Liver (tissue), 9 donors: Measurements from ENCODE around the gene CTNNA1. TPM values are rescaled to one million over a fixed set of nuclear protein-coding genes. Genes with fewer than 3 reads are reported as not detected.

Experiments
- DNase-seq: peaks from one replicate; pipeline ENCODE4 v3.0.0-alpha.2; 2017; ENCODE audit warnings: low spot score
- H3K27ac ChIP-seq, 2 donors: one replicate each; pipeline ENCODE4 v1.7.0; 2013; ENCODE audit warnings: inconsistent platforms in 2 of 2, low read length in 2 of 2, control low read depth in 1 of 2, low read depth in 1 of 2, mild to moderate bottlenecking in 1 of 2
- H3K27me3 ChIP-seq, 4 donors: one replicate each; pipeline versions ENCODE4 v1.6.1 to v1.7.0; 2013; ENCODE audit warnings: low read length in 3 of 4, inconsistent platforms in 1 of 4, mild to moderate bottlenecking in 1 of 4, moderate library complexity in 1 of 4; ENCODE audit not compliant: control insufficient read depth in 4 of 4, insufficient read depth in 4 of 4
- H3K36me3 ChIP-seq, 4 donors: one replicate each; pipeline versions ENCODE4 v1.6.1 to v1.7.0; 2013; ENCODE audit warnings: low read length in 3 of 4, mild to moderate bottlenecking in 3 of 4, low read depth in 1 of 4, moderate library complexity in 1 of 4; ENCODE audit not compliant: control insufficient read depth in 4 of 4, insufficient read depth in 3 of 4
- H3K4me1 ChIP-seq, 4 donors: one replicate each; pipeline versions ENCODE4 v1.6.1 to v1.7.0; 2013; ENCODE audit warnings: low read length in 3 of 4, mild to moderate bottlenecking in 3 of 4, moderate library complexity in 1 of 4; ENCODE audit not compliant: control insufficient read depth in 4 of 4, insufficient read depth in 4 of 4
- H3K4me3 ChIP-seq, 3 donors: one replicate each; pipeline versions ENCODE4 v1.6.1 to v1.7.0; 2013; ENCODE audit warnings: low read length in 3 of 3, control low read depth in 1 of 3, low read depth in 1 of 3, mild to moderate bottlenecking in 1 of 3
- H3K9ac ChIP-seq, 2 donors: one replicate each; pipeline ENCODE4 v1.7.0; 2013; ENCODE audit warnings: low read length in 2 of 2, mild to moderate bottlenecking in 2 of 2, moderate library complexity in 2 of 2, control low read depth in 1 of 2, low read depth in 1 of 2
- H3K9me3 ChIP-seq, 4 donors: one replicate each; pipeline versions ENCODE4 v1.6.1 to v1.7.0; 2013; ENCODE audit warnings: low read length in 3 of 4; ENCODE audit not compliant: control insufficient read depth in 4 of 4
- EGR1 ChIP-seq, 2 donors: IDR thresholded peaks; 2 replicates each; pipeline ENCODE4 v1.6.1; 2016 to 2018; ENCODE audit warnings: antibody characterized with exemption in 2 of 2, low read depth in 2 of 2
- FOXA1 ChIP-seq: IDR thresholded peaks from 2 replicates; pipeline ENCODE4 v1.6.1; 2016; ENCODE audit warnings: antibody characterized with exemption
- FOXA2 ChIP-seq: IDR thresholded peaks from 2 replicates; pipeline ENCODE4 v1.6.1; 2016; ENCODE audit warnings: antibody characterized with exemption
- GABPA ChIP-seq, 2 donors: IDR thresholded peaks in 1 of 2; conservative IDR thresholded peaks in 1 of 2; 2 replicates each; pipeline ENCODE4 v1.6.1; 2016; ENCODE audit warnings: antibody characterized with exemption in 2 of 2, mild to moderate bottlenecking in 1 of 2, moderate library complexity in 1 of 2
- HNF4G ChIP-seq: IDR thresholded peaks from 2 replicates; pipeline ENCODE4 v1.6.1; 2016; ENCODE audit warnings: antibody characterized with exemption
- JUND ChIP-seq, 2 donors: IDR thresholded peaks; 2 replicates each; pipeline ENCODE4 v1.6.1; 2016; ENCODE audit warnings: antibody characterized with exemption in 2 of 2
- NR2F2 ChIP-seq: IDR thresholded peaks from 2 replicates; pipeline ENCODE4 v1.6.1; 2016; ENCODE audit warnings: antibody characterized with exemption
- RAD21 ChIP-seq, 2 donors: IDR thresholded peaks; 2 replicates each; pipeline ENCODE4 v1.6.1; 2016; ENCODE audit warnings: antibody characterized with exemption in 2 of 2, mild to moderate bottlenecking in 2 of 2
- SP1 ChIP-seq: IDR thresholded peaks from 2 replicates; pipeline ENCODE4 v1.6.1; 2018; ENCODE audit warnings: antibody characterized with exemption, mild to moderate bottlenecking
- TAF1 ChIP-seq: conservative IDR thresholded peaks from 2 replicates; pipeline ENCODE4 v1.6.1; 2016; ENCODE audit warnings: antibody characterized with exemption, mild to moderate bottlenecking
- YY1 ChIP-seq: IDR thresholded peaks from 2 replicates; pipeline ENCODE4 v1.6.1; 2016; ENCODE audit warnings: antibody characterized with exemption, mild to moderate bottlenecking
- WGBS: extraction: QIAGEN DNeasy Blood & Tissue Kit; methylation state at CpG from one replicate; pipeline ENCODE4 v1.1.7; 2013; 5-methylcytosine and 5-hydroxymethylcytosine counted together
- polyA plus RNA-seq, 2 donors: library from polyadenylated mRNA; stranded (reverse) in 1 of 2; unstranded in 1 of 2; fragments of 200-250 nt in 1 of 2; fragments of >200 nt in 1 of 2; fragmentation: Nextera tagmentation in 1 of 2; extraction: Ambion mirVana in 1 of 2; gene quantifications; one replicate each; pipeline versions ENCODE4 v1.2.1 to v1.2.3, GENCODE V29; 2013 to 2015
- total RNA-seq, 2 donors: library from RNA; depleted of rRNA; stranded (reverse); fragments of >200 nt; gene quantifications; one replicate each; pipeline ENCODE4 v1.2.3, GENCODE V29; 2014
- TF ChIP-seq, protein P1 (sequence below): IDR thresholded peaks from 2 replicates; pipeline ENCODE4 v1.6.1; 2016; ENCODE audit warnings: antibody characterized with exemption
- TF ChIP-seq, protein P2 (sequence below): IDR thresholded peaks from 2 replicates; pipeline ENCODE4 v1.6.1; 2016; ENCODE audit warnings: antibody characterized with exemption, mild to moderate bottlenecking
- donor health status: healthy.
- donor health status: healthy.
- donor health status: healthy.
- donor health status: healthy.
- donor health status: healthy.

Gene CTNNA1
- total and polyA plus RNA-seq, 4 donors: 39.9 to 150 (median 103) TPM

DNA sequence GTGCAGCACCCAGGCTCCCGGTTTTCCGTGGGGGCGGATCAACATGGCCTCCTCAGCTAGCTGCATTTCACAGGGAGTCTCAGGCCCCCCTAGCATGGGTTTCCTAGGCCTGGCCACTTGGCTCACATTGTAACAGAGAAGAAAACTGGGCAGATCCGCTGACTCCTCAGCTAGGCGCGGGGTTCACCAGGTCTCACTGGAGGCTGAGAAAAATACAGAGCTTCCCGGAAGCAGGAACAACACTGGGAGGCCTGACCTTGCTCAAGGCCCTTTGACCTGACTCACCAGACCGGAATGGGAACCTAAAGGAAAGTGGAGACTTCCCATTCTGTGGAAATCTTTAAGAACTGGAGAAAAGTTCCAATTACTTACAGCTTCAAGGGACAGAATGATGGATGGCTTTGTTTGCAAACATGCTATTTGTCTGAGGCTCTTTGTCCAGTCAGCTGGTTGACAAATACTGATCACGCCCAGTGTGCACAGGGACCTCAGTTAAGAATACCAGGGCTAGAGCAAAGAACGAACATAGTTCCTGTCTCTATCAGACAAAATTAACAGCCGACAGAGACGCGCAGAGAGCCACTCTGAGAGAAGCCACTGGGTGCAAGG is 210.6 kb downstream of the CTNNA1 start:
- 84% methylated on average over 13 of the region's 13 CpGs for whole genome bisulfite sequencing
- no peak overlapping the region for H3K9ac ChIP-seq
- DNase-seq: no peak
- H3K27ac ChIP-seq: no peak overlapping the region
- TF ChIP-seq RAD21 (IDR thresholded peaks at IDR 0.05) (peak in 1 of 2 donors; percentile 32), JUND (IDR thresholded peaks at IDR 0.05) (no peak), GABPA (IDR thresholded peaks at IDR 0.05 in 1 of 2, conservative IDR thresholded peaks at IDR 0.05 in 1 of 2) (no peak), EGR1 (IDR thresholded peaks at IDR 0.05; ENCODE audit: low read depth in 2 of 2) (no peak), SP1 (peak; percentile 22), HNF4G (no peak), NR2F2 (peak; percentile 98), FOXA1 (no peak)
- TF ChIP-seq, protein P1, sequence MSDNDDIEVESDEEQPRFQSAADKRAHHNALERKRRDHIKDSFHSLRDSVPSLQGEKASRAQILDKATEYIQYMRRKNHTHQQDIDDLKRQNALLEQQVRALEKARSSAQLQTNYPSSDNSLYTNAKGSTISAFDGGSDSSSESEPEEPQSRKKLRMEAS: peak; percentile 21
- TF ChIP-seq, protein P2, sequence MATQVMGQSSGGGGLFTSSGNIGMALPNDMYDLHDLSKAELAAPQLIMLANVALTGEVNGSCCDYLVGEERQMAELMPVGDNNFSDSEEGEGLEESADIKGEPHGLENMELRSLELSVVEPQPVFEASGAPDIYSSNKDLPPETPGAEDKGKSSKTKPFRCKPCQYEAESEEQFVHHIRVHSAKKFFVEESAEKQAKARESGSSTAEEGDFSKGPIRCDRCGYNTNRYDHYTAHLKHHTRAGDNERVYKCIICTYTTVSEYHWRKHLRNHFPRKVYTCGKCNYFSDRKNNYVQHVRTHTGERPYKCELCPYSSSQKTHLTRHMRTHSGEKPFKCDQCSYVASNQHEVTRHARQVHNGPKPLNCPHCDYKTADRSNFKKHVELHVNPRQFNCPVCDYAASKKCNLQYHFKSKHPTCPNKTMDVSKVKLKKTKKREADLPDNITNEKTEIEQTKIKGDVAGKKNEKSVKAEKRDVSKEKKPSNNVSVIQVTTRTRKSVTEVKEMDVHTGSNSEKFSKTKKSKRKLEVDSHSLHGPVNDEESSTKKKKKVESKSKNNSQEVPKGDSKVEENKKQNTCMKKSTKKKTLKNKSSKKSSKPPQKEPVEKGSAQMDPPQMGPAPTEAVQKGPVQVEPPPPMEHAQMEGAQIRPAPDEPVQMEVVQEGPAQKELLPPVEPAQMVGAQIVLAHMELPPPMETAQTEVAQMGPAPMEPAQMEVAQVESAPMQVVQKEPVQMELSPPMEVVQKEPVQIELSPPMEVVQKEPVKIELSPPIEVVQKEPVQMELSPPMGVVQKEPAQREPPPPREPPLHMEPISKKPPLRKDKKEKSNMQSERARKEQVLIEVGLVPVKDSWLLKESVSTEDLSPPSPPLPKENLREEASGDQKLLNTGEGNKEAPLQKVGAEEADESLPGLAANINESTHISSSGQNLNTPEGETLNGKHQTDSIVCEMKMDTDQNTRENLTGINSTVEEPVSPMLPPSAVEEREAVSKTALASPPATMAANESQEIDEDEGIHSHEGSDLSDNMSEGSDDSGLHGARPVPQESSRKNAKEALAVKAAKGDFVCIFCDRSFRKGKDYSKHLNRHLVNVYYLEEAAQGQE: no peak
- H3K27me3 ChIP-seq: no peaks in the 10 kb centered on the region
- H3K9me3 ChIP-seq: no peaks in the 10 kb centered on the region
- H3K4me3 ChIP-seq: no peak overlapping the region
- no peaks in the 10 kb centered on the region for H3K4me1 ChIP-seq
- no peaks in the 10 kb centered on the region for H3K36me3 ChIP-seq

DNA sequence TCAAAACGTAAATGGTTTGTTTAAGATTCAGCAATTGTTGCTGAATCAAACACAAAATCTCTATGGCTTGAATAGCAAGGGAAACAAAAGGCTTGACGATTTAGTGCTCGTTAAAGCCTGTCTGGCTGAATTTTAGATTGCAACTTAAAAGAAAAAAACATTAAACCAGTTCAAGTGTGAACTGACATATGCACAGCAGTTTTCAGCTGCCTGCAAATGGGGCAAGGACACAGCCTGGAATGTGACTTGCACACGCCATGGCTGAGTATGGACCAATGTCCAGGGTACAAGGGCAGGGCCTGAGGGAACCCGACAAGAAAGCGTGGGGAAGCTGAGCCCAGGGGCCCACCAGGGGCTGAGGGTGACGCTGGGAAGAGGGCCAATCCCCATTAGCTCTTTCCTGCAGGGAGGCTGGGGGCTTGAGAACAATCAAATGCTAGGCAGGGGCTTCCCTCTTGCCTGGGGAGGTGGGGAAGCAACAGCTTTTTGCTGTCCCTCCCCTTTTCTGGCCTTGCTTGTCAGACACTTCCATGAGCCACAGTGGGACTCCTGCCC is 211.5 kb downstream of the CTNNA1 start:
- Histone ChIP-seq H3K27ac (no peak overlapping the region), H3K9ac (no peak overlapping the region), H3K27me3 (no peaks in the 10 kb centered on the region), H3K9me3 (no peaks in the 10 kb centered on the region), H3K4me1 (no peaks in the 10 kb centered on the region), H3K36me3 (no peaks in the 10 kb centered on the region), H3K4me3 (no peak overlapping the region)
- DNase-seq: no peak
- no peak for TF ChIP-seq HNF4G
- no peak for TF ChIP-seq FOXA2
- TF ChIP-seq JUND (IDR thresholded peaks at IDR 0.05): no peak
- TF ChIP-seq YY1: no peak
- TF ChIP-seq RAD21 (IDR thresholded peaks at IDR 0.05): no peak
- TF ChIP-seq NR2F2: no peak
- TF ChIP-seq GABPA (IDR thresholded peaks at IDR 0.05 in 1 of 2, conservative IDR thresholded peaks at IDR 0.05 in 1 of 2): no peak
- TF ChIP-seq, protein P2: no peak
- no peak for TF ChIP-seq FOXA1
- TF ChIP-seq, protein P1: no peak
- TF ChIP-seq TAF1: no peak
- WGBS: 81% methylated on average over 7 of the region's 7 CpGs
